OCI-LY7 (cell line): Measurements from ENCODE around the gene XG. TPM values are rescaled to one million over a fixed set of nuclear protein-coding genes. Genes with fewer than 3 reads are reported as not detected.

Experiments
- BruUV-seq: library from RNA; stranded (reverse); fragments of 400-500 nt; replicated peaks from 2 replicates; lab custom pipeline; 2021; lab: Mats Ljungman, UMichigan
- CTCF ChIA-PET: fragments of 300-600 bp; sonication (Branson Sonifier 250); formaldehyde crosslinking; loops from one replicate; lab custom pipeline; 2022; ENCODE audit warnings: antibody characterized with exemption; ENCODE audit not compliant: unreplicated experiment; lab: Charles Lee
- POLR2A ChIA-PET: fragments of 300-600 bp; sonication (Branson Sonifier 250); formaldehyde crosslinking; loops from one replicate; lab custom pipeline; 2022; ENCODE audit warnings: antibody characterized with exemption; lab: Charles Lee
- DNase-seq: peaks from one replicate; pipeline ENCODE4 v3.0.0-alpha.2; 2015; ENCODE audit warnings: low spot score
- H2AFZ ChIP-seq: fragments of 200-600 bp; sonication (generic), shearing (Covaris generic); 2 replicates; pipeline ENCODE4 v1.6.1; 2014; ENCODE audit warnings: mild to moderate bottlenecking, antibody characterized with exemption, low read length, moderate library complexity
- H3K27ac ChIP-seq: fragments of 200-600 bp; sonication (generic); 2 replicates; pipeline ENCODE4 v1.5.1; 2014; ENCODE audit warnings: mixed run types, low read depth, mild to moderate bottlenecking, moderate library complexity, low read length, inconsistent platforms; ENCODE audit not compliant: poor library complexity, severe bottlenecking
- H3K36me3 ChIP-seq: fragments of 200-600 bp; sonication (generic); 2 replicates; pipeline ENCODE4 v1.6.1; 2014; ENCODE audit warnings: mild to moderate bottlenecking, antibody characterized with exemption, low read length, moderate library complexity, mixed read lengths; ENCODE audit not compliant: insufficient read depth
- H3K4me1 ChIP-seq: fragments of 200-600 bp; sonication (generic); 2 replicates; pipeline ENCODE4 v1.5.1; 2014; ENCODE audit warnings: mild to moderate bottlenecking, low read length; ENCODE audit not compliant: insufficient read depth, poor library complexity, severe bottlenecking
- H3K4me2 ChIP-seq: fragments of 200-600 bp; sonication (generic); 2 replicates; pipeline ENCODE4 v1.6.1; 2014; ENCODE audit warnings: mild to moderate bottlenecking, low read length
- H3K4me3 ChIP-seq: fragments of 200-600 bp; sonication (generic); 2 replicates; pipeline ENCODE4 v1.5.1; 2014; ENCODE audit warnings: mild to moderate bottlenecking, low read depth, low read length; ENCODE audit not compliant: poor library complexity, severe bottlenecking
- H3K79me2 ChIP-seq: fragments of 200-600 bp; sonication (generic); 2 replicates; pipeline ENCODE4 v1.6.1; 2016; ENCODE audit warnings: low read depth, mild to moderate bottlenecking, low read length, moderate library complexity, mixed read lengths; ENCODE audit not compliant: insufficient read depth
- H3K9me2 ChIP-seq: fragments of 200-600 bp; sonication (generic); 2 replicates; pipeline ENCODE4 v1.6.1; 2016; ENCODE audit warnings: mild to moderate bottlenecking, low read length, mixed read lengths; ENCODE audit not compliant: insufficient read depth
- H3K9me3 ChIP-seq: fragments of 200-600 bp; sonication (generic); 2 replicates; pipeline ENCODE4 v1.6.1; 2014; ENCODE audit warnings: mild to moderate bottlenecking, mixed run types, low read length, mixed read lengths
- H4K20me1 ChIP-seq: fragments of 200-600 bp; sonication (generic); 2 replicates; pipeline ENCODE4 v1.6.1; 2014; ENCODE audit warnings: mild to moderate bottlenecking, antibody characterized with exemption, low read length, moderate library complexity, mixed read lengths; ENCODE audit not compliant: insufficient read depth
- CTCF ChIP-seq: fragments of 200-600 bp; sonication (generic); conservative IDR thresholded peaks from 2 replicates; pipeline ENCODE4 v1.5.1; 2014; ENCODE audit warnings: mild to moderate bottlenecking, antibody characterized with exemption, low read length, moderate library complexity, mixed read lengths
- EZH2phosphoT487 ChIP-seq: fragments of 200-600 bp; sonication (generic); IDR thresholded peaks from 2 replicates; pipeline ENCODE4 v1.6.1; 2018; ENCODE audit warnings: low read depth, borderline replicate concordance, mild to moderate bottlenecking, mixed run types, antibody characterized with exemption, low read length, moderate library complexity, mixed read lengths
- intact Hi-C: fragments of 100-400 bp; cut with micrococcal nuclease; formaldehyde crosslinking; loops from one replicate; pipeline ENCODE4 v1.10.0; 2022; ENCODE audit not compliant: unreplicated experiment
- total RNA-seq, 2 experiments: library from RNA; depleted of rRNA in 1 of 2; stranded (reverse); fragments of >200 nt in 1 of 2; shearing (Covaris generic) in 1 of 2; gene quantifications; 2 replicates each; pipeline ENCODE4 v1.2.3, GENCODE V29; 2014 to 2022

Gene XG
- total RNA-seq, 2 experiments from 2014 or later, result not detected

- BruUV-seq, result no TSS peak
- Histone ChIP-seq H3K9me2 (no peaks in the 10 kb centered on the region), H3K9me3 (no peaks in the 10 kb centered on the region), H2AFZ (no peak overlapping the region), H3K36me3 (no peaks in the 10 kb centered on the region), H3K4me1 (no peaks in the 10 kb centered on the region), H3K4me2 (no peak overlapping the region), H4K20me1 (no peaks in the 10 kb centered on the region), H3K4me3 (no peak overlapping the region), H3K79me2 (no peaks in the 10 kb centered on the region), H3K27ac (no peak overlapping the region)
- POLR2A ChIA-PET, result no interaction called here
- no peak for TF ChIP-seq CTCF
- TF ChIP-seq EZH2phosphoT487, result no peak
- CTCF ChIA-PET, result no interaction called here
- DNase-seq, result no peak
- intact Hi-C loops, result no loop called here
Observed at GRCh38 chrX:2781698-2782097, 29.9 kb downstream of the XG start.

- Histone ChIP-seq H3K9me2 (no peaks in the 10 kb centered on the region), H2AFZ (no peak overlapping the region), H3K27ac (no peak overlapping the region), H3K9me3 (no peaks in the 10 kb centered on the region), H4K20me1 (no peaks in the 10 kb centered on the region), H3K79me2 (no peaks in the 10 kb centered on the region), H3K4me1 (no peaks in the 10 kb centered on the region), H3K4me2 (no peak overlapping the region), H3K4me3 (no peak overlapping the region), H3K36me3 (no peaks in the 10 kb centered on the region)
- BruUV-seq, result no TSS peak
- intact Hi-C loops, result no loop called here
- no peak for DNase-seq
- CTCF ChIA-PET, result no interaction called here
- TF ChIP-seq CTCF (no peak), EZH2phosphoT487 (no peak)
- POLR2A ChIA-PET, result no interaction called here
Observed at GRCh38 chrX:2782171-2782570, 30.3 kb downstream of the XG start.

GRCh38 chrX:2782778-2783177 lies 30.9 kb downstream of the XG start:
- H3K79me2 ChIP-seq, result no peaks in the 10 kb centered on the region
- H3K4me1 ChIP-seq, result no peaks in the 10 kb centered on the region
- no peak overlapping the region for H2AFZ ChIP-seq
- intact Hi-C loops, result no loop called here
- no TSS peak for BruUV-seq
- H3K4me2 ChIP-seq, result no peak overlapping the region
- ChIA-PET POLR2A (no interaction called here), CTCF (no interaction called here)
- no peaks in the 10 kb centered on the region for H3K9me2 ChIP-seq
- no peak overlapping the region for H3K27ac ChIP-seq
- DNase-seq, result no peak
- TF ChIP-seq CTCF (no peak), EZH2phosphoT487 (no peak)
- no peaks in the 10 kb centered on the region for H3K9me3 ChIP-seq
- H4K20me1 ChIP-seq, result no peaks in the 10 kb centered on the region
- no peaks in the 10 kb centered on the region for H3K36me3 ChIP-seq
- H3K4me3 ChIP-seq, result no peak overlapping the region
